Astrocyte (in vitro differentiated cells and primary cell): ENCODE data around the gene TNIK.

Experiments used
- CTCF ChIP-seq: IDR thresholded peaks from 2 replicates; pipeline ENCODE4 v1.5.1; 2011; ENCODE audit warnings: low read depth, mild to moderate bottlenecking, inconsistent platforms, low read length, moderate library complexity; ENCODE audit not compliant: insufficient read depth
- EZH2 ChIP-seq: IDR thresholded peaks from 2 replicates; pipeline ENCODE4 v1.6.1; 2012; ENCODE audit warnings: mild to moderate bottlenecking, low read length, inconsistent platforms; ENCODE audit not compliant: insufficient read depth

DNA sequence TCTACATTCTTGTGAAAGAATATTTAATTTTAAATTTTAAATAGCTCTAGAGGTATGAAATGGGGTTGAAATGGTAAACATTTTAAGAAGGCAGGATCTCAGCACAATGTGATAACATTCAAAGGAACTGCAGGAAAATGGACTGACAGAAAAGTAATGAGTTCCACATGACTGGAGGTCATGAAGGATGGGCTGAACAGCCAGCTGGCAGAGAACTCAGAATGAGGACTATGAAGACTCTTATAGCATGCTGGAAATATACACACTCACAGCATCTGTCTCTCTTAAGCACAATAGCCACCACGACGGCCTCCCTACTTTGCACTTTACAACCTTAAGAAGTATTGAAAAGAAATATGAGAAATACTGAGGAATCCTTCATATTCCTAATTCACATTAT is 94.7 kb downstream of the TNIK start:
- no peak for TF ChIP-seq CTCF
- TF ChIP-seq EZH2: no peak
